Lung (tissue), 12 donors: ENCODE measurements around the gene MEF2C. TPM values are rescaled to one million over a fixed set of nuclear protein-coding genes. Genes with fewer than 3 reads are reported as not detected.
A peak's percentile ranks its signal among the peaks of the same experiment; 100 is the strongest.

Experiments
- ATAC-seq: fragments of 200-7000 bp; cut with Tn5 transposase; one replicate; pipeline ENCODE4 v1.9.1; 2020; ENCODE audit warnings: moderate number of reproducible peaks; ENCODE audit not compliant: insufficient read depth, low FRiP score
- DNase-seq, 3 donors: peaks; one replicate each; pipeline ENCODE4 v3.0.0-alpha.2; 2013 to 2017
- H3K27ac ChIP-seq, 2 donors: one replicate each; pipeline ENCODE4 v1.5.1; 2013; ENCODE audit warnings: mild to moderate bottlenecking in 2 of 2, moderate library complexity in 2 of 2, control low read depth in 1 of 2, inconsistent platforms in 1 of 2, low read depth in 1 of 2, low read length in 1 of 2
- H3K27me3 ChIP-seq, 3 donors: one replicate each; pipeline ENCODE4 v1.5.1; 2013; ENCODE audit warnings: low read length in 2 of 3; ENCODE audit not compliant: control insufficient read depth in 3 of 3, insufficient read depth in 3 of 3
- H3K36me3 ChIP-seq, 4 donors: one replicate each; pipeline ENCODE4 v1.5.1; 2013; ENCODE audit warnings: low read length in 4 of 4, mild to moderate bottlenecking in 1 of 4, moderate library complexity in 1 of 4; ENCODE audit not compliant: control insufficient read depth in 4 of 4, insufficient read depth in 4 of 4
- H3K4me1 ChIP-seq, 5 donors: one replicate each; pipeline ENCODE4 v1.5.1; 2013; ENCODE audit warnings: low read length in 5 of 5, mild to moderate bottlenecking in 2 of 5, moderate library complexity in 1 of 5; ENCODE audit not compliant: control insufficient read depth in 5 of 5, insufficient read depth in 5 of 5
- H3K4me3 ChIP-seq: one replicate; pipeline ENCODE4 v1.5.1; 2013; ENCODE audit warnings: mild to moderate bottlenecking, control low read depth, moderate library complexity
- H3K9ac ChIP-seq, 2 donors: one replicate each; pipeline ENCODE4 v1.5.1; 2013; ENCODE audit warnings: low read length in 2 of 2, control low read depth in 1 of 2; ENCODE audit not compliant: insufficient read depth in 1 of 2
- H3K9me3 ChIP-seq, 4 donors: one replicate each; pipeline ENCODE4 v1.5.1; 2013; ENCODE audit warnings: low read length in 3 of 4, mild to moderate bottlenecking in 1 of 4, moderate library complexity in 1 of 4; ENCODE audit not compliant: control insufficient read depth in 4 of 4, insufficient read depth in 3 of 4
- CTCF ChIP-seq: IDR thresholded peaks from 2 replicates; pipeline ENCODE4 v1.5.1; 2012; ENCODE audit warnings: mild to moderate bottlenecking; ENCODE audit errors: control extremely low read depth, extremely low read depth
- WGBS, 2 donors: extraction: QIAGEN DNeasy Blood & Tissue Kit; methylation state at CpG; one replicate each; pipeline ENCODE4 v1.1.7; 2013; 5-methylcytosine and 5-hydroxymethylcytosine counted together
- polyA plus RNA-seq, 2 donors: library from polyadenylated mRNA; stranded (reverse); fragments of 200-250 nt; gene quantifications; one replicate each; pipeline ENCODE4 v1.2.1, GENCODE V29; 2013
- total RNA-seq, 2 donors: library from RNA; depleted of rRNA in 1 of 2; stranded (reverse); fragments of >200 nt in 1 of 2; gene quantifications; one replicate each; pipeline ENCODE4 v1.2.1, GENCODE V29; 2014 to 2021
- donor health status: control.
- donor health status: control.
- donor health status: Bipolar disorder and iron deficiency.
- donor health status: healthy.
- donor health status: DM: yes; HTN: yes; CAD: no.

MEF2C gene
- total and polyA plus RNA-seq, 4 donors = 9.1 to 138 (median 28.8) TPM

GRCh38 chr5:88678770-88679381, 204.1 kb downstream of the MEF2C start:
- no peak for TF ChIP-seq CTCF
- WGBS, 2 donors = 14 to 17% methylated on average over 14 of the region's 14 CpGs

GRCh38 chr5:88677943-88678769, 204.8 kb downstream of the MEF2C start:
- peaks cover 19 to 92% (median 88%) of the 10 kb centered on the region in 3 donors for H3K27me3 ChIP-seq
- DNase-seq = no peak
- 6 to 7% methylated on average over 52 to 56 of the region's 56 CpGs for WGBS, 2 donors

More at GRCh38 chr5:88678770-88679381, 204.1 kb downstream of the MEF2C start:
- no peak overlapping the region for H3K27ac ChIP-seq
- no peaks in the 10 kb centered on the region for H3K36me3 ChIP-seq
- H3K4me3 ChIP-seq = no peak overlapping the region
- no peak for ATAC-seq
- H3K9me3 ChIP-seq = peaks cover 0 to 15% (median 0%) of the 10 kb centered on the region in 4 donors
- peaks cover 0 to 29% (median 11%) of the 10 kb centered on the region in 5 donors for H3K4me1 ChIP-seq
- no peak overlapping the region for H3K9ac ChIP-seq
- peak in 1 of 3 donors; percentile 10 for DNase-seq
- peaks cover 16 to 92% (median 90%) of the 10 kb centered on the region in 3 donors for H3K27me3 ChIP-seq

GRCh38 chr5:88677376-88677895, 205.5 kb downstream of the MEF2C start:
- peaks cover 21 to 90% (median 87%) of the 10 kb centered on the region in 3 donors for H3K27me3 ChIP-seq
- no peak overlapping the region for H3K9ac ChIP-seq
- no peak overlapping the region for H3K27ac ChIP-seq
- DNase-seq (peak in 1 of 3 donors; percentile 0), ATAC-seq (no peak)
- H3K4me3 ChIP-seq = no peak overlapping the region
- H3K36me3 ChIP-seq = no peaks in the 10 kb centered on the region
- 8 to 13% methylated on average over 4 of the region's 4 CpGs for WGBS, 2 donors
- TF ChIP-seq CTCF = no peak
- H3K4me1 ChIP-seq = peaks cover 0 to 26% (median 11%) of the 10 kb centered on the region in 5 donors
- H3K9me3 ChIP-seq = peaks cover 0 to 18% (median 0%) of the 10 kb centered on the region in 4 donors

More at GRCh38 chr5:88677943-88678769, 204.8 kb downstream of the MEF2C start:
- Histone ChIP-seq H3K9ac (no peak overlapping the region), H3K4me1 (peaks cover 0 to 26% (median 11%) of the 10 kb centered on the region in 5 donors), H3K9me3 (peaks cover 0 to 14% (median 0%) of the 10 kb centered on the region in 4 donors), H3K4me3 (no peak overlapping the region), H3K36me3 (no peaks in the 10 kb centered on the region), H3K27ac (no peak overlapping the region)
- no peak for ATAC-seq
- TF ChIP-seq CTCF = no peak
